PFSK-1 (cell line): ENCODE measurements around the gene IFT74.

Experiments used
- FOXP2 ChIP-seq: optimal IDR thresholded peaks from 2 replicates; pipeline ENCODE3; 2011; ENCODE audit warnings: borderline replicate concordance, control low read depth, inconsistent platforms; ENCODE audit not compliant: insufficient read depth; ENCODE audit errors: extremely low read length, extremely low read depth
- POLR2AphosphoS5 ChIP-seq: IDR thresholded peaks from 2 replicates; pipeline ENCODE4 v1.6.1; 2012; ENCODE audit warnings: low read depth, mild to moderate bottlenecking, control low read depth, low read length, moderate library complexity
- SIN3A ChIP-seq: IDR thresholded peaks from 2 replicates; pipeline ENCODE4 v1.6.1; 2012; ENCODE audit warnings: mild to moderate bottlenecking, low read length, moderate library complexity, borderline replicate concordance; ENCODE audit not compliant: insufficient read depth
- TAF1 ChIP-seq: IDR thresholded peaks from 2 replicates; pipeline ENCODE4 v1.6.1; 2012; ENCODE audit warnings: low read length, control low read depth, borderline replicate concordance; ENCODE audit not compliant: insufficient read depth
- TF ChIP-seq, protein P1 (sequence below), 2 experiments: IDR thresholded peaks; 2 replicates each; pipeline versions ENCODE4 v1.6.1 to v1.8.0; 2011 to 2012; ENCODE audit warnings: low read depth in 2 of 2, low read length in 2 of 2, control low read depth in 1 of 2, inconsistent platforms in 1 of 2, mild to moderate bottlenecking in 1 of 2, moderate library complexity in 1 of 2; ENCODE audit not compliant: insufficient read depth in 1 of 2

DNA sequence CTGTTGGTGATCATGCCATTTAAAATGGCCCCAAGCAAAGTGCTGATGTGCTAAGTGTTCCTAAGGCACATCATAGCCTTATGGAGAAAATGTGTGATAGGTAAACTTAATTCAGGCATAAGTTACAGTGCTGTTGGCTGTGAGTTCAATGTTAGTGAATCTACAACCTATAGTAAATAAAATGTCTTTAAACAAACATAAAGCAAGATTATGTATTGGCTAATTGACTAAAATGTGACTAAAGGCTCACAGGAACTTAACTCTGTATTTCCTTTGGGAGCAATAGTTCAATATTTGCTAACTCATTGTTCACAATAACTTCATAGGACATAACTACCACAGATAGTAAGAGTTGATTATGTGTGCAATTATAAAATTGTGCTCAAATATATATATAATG lies 98.6 kb downstream of the IFT74 start:
- TF ChIP-seq, protein P1, sequence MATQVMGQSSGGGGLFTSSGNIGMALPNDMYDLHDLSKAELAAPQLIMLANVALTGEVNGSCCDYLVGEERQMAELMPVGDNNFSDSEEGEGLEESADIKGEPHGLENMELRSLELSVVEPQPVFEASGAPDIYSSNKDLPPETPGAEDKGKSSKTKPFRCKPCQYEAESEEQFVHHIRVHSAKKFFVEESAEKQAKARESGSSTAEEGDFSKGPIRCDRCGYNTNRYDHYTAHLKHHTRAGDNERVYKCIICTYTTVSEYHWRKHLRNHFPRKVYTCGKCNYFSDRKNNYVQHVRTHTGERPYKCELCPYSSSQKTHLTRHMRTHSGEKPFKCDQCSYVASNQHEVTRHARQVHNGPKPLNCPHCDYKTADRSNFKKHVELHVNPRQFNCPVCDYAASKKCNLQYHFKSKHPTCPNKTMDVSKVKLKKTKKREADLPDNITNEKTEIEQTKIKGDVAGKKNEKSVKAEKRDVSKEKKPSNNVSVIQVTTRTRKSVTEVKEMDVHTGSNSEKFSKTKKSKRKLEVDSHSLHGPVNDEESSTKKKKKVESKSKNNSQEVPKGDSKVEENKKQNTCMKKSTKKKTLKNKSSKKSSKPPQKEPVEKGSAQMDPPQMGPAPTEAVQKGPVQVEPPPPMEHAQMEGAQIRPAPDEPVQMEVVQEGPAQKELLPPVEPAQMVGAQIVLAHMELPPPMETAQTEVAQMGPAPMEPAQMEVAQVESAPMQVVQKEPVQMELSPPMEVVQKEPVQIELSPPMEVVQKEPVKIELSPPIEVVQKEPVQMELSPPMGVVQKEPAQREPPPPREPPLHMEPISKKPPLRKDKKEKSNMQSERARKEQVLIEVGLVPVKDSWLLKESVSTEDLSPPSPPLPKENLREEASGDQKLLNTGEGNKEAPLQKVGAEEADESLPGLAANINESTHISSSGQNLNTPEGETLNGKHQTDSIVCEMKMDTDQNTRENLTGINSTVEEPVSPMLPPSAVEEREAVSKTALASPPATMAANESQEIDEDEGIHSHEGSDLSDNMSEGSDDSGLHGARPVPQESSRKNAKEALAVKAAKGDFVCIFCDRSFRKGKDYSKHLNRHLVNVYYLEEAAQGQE (IDR thresholded peaks at IDR 0.05; ENCODE audit: insufficient read depth in 1 of 2, low read depth in 2 of 2, low read length in 2 of 2) = no peak
- TF ChIP-seq POLR2AphosphoS5 (no peak), TAF1 (no peak), SIN3A (no peak), FOXP2 (no peak)
